SHP77 (cell line): ENCODE results near the gene LILRA5.
"Not testable (repeated sequence)": the region's sequence is repeated elsewhere in the genome, so short reads cannot be mapped to it uniquely, and the experiment has no call there.

Experiments
- DNase-seq, 2 experiments: peaks; one replicate each; lab custom pipeline; 2025; lab: John Stamatoyannopoulos, UW

LILRA5 gene

DNA sequence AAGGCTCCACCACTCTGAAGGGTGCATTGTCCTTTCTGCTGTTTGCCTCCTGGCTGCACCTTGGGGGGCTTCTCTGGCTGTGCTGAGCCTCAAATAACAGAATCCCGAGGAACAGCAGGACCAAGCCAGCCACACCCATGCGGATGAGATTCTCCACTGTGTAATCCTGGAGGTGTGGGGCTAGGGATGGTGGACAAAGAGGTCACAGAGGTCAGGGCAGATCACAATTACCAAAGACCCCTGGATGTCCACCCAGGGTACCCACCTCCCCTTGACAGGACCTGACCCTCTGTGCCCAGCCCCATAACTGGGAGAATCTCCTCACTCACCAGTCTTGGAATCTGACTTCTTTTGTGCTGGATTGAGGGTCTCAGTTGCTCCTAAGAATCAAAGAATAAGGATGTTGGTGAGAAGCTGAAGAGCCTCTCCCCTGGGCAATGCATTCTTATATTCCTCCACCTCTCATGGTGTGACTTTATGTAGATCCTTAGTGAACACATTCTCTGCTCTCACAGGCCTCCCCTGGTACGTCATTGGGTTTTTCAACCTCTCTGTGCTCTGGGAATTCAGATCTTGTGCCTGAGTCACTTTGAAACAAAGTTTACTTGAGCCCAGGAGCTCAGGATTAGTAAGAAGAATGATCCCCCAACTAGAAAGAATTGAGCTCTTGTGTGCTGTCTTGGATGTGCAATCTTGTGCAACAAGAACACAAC lies 20.8 kb upstream of the LILRA5 start:
- no peak for DNase-seq

DNA sequence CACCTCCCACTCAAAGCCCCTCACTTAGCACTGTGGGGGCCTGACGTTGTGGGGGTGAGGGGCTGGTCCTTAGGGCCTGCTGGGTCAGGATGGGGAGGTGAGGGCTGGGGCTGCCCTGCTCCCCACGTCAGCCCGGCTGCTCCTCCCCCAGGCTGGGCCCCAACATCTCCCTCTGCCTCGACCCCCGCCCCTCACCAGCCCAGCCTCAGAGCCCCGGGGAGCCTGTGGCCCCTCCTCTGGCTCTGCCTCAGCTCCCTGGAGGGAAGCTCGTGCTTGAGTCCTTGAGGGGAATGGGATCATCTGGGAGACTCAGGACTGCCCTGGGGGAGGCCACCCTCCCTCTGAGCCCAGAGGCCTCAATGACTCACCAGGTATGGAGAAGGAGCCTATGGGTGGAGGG lies 19.2 kb upstream of the LILRA5 start:
- no peak for DNase-seq

DNA sequence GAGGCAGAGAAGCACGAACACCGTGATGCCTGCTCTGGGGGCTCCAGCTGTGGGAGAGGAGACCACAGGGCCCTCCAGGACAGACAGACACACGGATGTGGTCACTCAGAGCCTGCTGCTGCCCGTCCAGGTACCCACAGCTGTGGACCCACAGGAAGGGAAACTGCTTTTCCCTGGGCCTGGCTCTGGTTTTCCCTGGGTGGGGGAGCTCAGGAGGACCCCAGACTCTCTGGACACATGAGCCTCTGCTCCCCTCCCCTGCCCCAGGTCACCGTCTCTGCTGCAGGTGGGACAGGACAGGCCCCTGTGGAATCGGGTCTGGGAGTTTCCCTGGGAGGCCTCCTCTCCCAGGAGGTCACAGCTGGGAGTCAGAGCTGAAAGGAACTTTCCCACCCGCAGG lies 18.7 kb upstream of the LILRA5 start:
- no peak for DNase-seq

DNA sequence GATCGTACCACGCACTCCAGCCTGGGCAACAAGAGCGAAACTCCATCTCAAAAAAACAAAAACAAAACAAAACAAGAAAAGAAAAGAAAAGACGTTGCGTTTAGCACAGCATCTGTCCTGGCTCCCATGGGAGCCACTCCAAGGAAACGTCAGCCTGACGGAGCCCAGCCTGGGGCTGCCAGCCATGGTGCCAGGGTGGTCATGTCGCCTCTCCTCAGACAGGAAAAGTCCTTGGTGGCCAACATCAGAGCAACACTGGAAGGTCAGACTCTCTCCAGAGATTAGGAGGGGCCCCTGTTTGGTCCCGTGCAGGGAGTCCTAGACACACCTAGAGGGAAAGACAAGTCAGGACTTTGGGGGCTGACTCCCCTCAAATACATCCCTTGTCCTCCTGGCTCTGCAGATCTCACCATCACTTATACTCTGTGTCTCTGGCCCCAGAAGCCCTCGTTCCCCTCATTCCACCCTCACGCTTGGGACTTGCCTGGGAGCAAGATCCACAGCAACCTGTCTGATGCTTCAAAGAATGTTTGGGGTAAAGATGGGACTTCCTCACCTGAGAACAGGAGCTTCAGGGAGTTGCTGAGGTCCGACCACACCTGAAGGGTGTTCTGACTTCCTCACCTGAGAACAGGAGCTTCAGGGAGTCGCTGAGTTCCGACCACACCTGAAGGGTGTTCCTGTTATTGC lies 16.7 kb upstream of the LILRA5 start:
- DNase-seq, result no peak

DNA sequence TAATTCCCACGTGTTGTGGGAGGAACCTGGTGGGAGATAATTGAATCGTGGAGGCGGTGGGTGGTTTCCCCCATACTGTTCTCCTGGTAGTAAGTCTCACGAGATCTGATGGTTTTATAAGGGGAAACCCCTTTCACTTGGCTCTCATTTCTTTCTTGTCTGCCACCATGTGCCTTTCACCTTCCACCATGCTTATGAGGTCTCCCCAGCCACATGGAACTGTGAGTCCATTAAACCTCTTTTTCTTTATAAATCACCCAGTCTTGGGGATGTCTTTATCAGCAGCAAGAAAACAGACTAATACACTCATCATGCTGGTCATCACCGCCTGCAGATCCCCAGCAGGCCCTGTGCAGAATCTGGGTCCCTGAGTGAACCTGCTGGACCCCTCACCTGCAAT lies 15.8 kb upstream of the LILRA5 start:
- DNase-seq, result not testable (repeated sequence)

DNA sequence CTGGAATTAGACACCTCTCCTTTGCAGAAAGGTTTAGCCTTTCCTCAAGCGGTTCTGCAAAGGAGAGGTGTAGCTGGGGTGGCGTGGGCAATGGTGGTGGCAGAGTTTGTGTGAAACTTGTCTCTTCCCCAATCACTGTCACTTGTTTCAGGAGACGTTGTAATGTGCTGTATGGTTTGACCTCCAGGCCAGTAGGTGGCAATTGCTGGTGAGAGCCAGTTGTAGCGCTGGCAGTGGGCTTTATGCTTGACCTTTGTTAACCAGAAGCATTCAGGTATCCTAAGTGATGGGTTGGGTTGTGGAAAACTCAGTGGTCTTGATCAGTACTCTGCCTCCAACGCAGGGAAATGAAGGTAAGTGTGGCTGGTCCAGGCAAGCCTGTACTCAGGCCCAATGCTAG lies 12.7 kb upstream of the LILRA5 start:
- no peak for DNase-seq

DNA sequence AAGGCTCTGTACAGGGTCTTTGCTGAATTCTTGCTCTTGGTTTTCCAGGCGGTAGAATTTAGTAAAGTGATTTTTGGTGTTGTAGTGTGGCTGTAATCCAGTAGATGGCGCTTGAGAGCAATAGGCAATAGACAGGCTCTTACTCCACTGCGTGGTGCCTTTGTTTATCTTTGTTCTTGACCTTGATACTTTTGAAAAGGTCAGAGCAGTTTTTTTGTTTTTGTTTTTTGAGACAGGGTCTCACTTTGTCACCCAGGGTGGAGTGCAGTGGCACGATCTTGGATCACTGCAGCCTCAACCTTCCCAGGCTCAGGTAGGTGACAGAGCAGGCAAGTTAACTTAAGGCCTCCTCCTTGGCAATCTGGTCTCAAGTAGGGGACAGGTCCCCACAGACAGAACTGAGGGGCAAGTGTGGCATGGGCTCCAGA lies 12.2 kb upstream of the LILRA5 start:
- DNase-seq, result peak in 1 of 2 experiments; percentile 13

DNA sequence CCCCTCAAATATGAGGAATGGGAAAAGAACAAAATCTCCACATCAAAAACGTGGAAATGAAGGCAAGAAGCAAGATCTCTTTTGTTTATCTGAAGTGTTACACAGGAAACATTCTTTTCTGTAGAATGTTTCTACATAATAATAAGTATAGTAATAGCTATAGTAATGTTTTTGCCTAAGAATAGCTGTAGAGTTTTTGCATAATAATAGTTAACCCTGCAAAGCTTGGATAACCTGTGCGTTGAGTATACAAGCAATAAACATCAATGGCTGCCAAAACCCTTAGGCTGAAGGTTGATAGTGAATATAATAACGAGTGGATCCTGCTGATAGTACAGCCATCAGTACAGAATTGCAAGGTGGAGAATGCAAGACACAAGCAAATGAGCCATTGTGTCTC lies 11.1 kb upstream of the LILRA5 start:
- no peak for DNase-seq

DNA sequence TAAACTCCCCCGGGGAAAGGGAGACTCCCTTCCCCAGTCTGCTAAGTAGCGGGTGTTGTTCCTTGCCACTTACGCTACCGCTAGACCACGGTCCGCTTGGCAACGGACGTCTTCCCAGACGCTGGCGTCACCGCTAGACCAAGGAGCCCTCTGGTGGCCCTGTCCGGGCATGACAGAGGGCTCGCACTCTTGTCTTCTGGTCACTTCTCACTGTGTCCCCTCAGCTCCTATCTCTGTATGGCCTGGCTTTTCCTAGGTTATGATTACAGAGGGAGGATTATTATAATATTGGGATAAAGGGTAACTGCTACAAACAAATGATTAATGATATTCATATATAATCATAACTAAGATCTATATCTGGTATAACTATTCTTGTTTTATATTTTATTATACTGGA lies 10.0 kb upstream of the LILRA5 start:
- DNase-seq, result not testable (repeated sequence)

DNA sequence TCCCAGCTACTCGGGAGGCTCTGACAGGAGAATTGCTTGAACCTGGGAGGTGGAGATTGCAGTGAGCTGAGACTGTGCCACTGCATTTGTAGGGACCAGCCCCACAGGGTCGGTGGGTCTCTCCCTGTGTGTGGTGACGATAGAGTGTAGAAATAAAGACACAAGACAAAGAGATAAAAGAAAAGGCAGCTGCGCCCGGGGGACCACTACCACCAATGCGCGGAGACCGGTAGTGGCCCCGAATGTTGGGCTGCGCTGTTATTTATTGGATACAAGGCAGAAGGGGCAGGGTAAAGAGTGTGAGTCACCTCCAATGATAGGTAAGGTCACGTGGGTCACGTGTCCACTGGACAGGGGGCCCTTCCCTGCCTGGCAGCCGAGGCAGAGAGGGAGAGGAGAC lies 9.3 kb upstream of the LILRA5 start:
- DNase-seq, result not testable (repeated sequence)

DNA sequence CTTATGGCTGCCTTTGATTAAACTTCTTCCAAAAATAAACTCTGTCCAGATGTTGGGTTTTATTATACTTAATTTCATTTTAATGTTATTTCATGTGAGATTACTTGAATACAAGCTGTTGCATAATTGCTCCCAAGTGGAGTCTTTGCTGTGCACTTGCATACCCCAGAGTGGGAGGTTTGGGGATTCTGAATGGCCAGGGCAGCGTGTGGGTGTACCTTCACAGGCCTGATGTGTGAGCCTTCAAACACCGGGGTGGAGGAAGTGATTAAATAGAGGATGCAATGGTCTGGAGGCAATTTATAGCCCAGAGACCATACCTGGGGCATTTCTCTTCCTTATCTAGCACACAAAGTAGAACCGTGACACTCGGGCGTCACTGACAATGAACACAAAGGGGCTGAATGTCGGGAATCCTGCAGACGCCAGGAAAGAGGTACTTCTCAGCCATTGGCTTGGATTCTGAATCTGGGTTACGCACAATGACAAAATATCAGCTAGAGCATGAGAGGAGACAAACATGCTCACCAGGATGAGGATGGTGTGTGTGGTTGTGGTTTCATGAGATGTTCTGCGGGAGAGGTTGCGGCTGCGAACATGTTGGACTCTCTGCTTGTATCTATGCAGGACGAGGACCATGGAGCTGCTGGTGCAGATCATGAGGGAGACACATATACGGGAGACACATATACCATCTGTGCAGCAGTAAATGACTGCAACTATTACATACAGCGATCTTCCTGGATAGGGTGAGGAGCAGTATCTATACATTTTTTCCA lies 7.1 kb upstream of the LILRA5 start:
- no peak for DNase-seq

DNA sequence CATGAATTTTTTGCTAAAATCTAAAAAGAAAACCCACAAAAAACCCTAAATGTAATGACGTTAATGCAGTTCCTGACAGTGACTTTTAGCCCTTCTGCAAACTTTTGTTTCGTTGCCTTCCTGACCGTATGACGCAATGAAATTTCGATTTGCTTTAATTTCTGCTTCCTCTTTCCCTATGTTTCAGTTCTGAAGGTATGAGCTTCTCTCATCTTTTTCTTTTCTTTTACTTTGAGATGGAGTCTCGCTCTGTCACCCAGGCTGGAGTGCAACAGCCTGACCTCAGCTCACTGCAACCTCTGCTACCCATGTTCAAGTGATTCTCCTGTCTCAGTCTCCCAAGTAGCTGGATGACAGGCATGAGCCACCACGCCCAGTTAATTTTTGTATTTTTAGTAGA lies 6.1 kb upstream of the LILRA5 start:
- no peak for DNase-seq

DNA sequence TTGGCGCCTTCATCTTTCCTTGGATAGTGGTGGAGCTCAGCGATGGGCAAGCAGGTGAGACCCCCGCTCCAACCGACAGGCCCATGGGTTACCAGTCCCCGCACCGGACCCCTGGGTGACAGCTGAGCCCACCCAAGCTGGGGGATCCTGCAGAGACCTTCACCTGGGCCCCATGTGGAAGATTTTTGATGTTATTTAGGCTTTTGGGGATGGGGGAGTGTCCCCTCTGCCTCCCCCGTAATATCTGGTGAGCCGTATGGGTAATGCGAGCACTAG lies 4.9 kb upstream of the LILRA5 start:
- DNase-seq, result no peak

DNA sequence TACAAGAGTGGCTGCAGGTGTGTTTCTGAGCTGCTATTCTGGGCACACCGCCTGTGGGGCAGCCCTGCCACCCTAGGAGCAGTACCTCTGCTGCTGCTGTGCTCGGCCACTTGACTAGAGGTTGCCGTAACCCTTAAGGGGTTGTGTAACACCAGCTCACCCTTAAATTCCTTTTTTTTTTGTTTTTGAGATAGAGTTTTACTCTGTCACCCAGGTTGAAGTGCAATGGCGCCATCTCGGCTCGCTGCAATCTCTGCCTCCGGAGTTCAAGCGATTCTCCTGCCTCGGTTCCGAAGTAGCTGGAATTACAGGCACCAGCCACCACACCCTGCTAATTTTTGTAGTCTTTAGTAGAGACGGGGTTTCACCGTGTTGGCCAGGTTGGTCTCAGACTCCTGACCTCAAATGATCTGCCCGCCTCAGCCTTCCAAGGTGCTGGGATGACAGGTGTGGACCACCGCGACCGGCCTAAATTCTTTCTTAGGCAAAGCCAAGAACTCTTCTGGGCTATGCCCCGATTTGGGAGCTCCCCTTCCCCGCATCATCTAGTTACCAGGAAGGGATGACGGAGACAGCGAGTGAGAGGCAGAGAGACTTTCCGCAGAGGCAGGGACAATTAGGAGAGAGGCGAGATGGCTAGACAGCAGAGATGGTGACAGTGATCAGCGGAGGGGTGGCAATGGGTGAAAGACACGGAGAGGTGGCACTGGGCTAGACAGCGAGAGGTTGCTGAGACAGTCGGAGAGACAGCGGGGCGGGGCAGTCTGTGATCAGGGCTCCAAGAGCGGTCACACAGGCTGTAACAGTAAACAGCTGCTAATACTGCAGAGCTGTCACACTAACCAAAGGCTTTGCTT lies 4.4 kb upstream of the LILRA5 start:
- DNase-seq, result no peak

DNA sequence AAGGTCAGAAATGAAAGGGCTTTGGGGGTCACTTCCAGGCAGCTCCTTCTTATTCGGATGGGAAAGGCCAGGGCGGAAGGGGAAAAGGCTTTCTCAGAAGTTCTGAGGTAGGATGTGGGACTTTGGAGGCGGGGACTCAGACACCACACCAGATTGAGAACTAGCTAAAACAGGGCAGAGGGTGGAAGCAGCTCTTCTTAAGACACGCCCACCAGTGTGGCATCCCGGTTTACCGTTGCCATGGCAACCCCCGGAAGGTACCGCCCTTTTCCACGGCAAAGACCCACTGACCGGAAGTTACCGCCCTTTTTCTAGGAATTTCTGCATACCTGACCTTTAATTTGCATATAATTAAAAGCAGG lies 3.8 kb upstream of the LILRA5 start:
- DNase-seq, result no peak

DNA sequence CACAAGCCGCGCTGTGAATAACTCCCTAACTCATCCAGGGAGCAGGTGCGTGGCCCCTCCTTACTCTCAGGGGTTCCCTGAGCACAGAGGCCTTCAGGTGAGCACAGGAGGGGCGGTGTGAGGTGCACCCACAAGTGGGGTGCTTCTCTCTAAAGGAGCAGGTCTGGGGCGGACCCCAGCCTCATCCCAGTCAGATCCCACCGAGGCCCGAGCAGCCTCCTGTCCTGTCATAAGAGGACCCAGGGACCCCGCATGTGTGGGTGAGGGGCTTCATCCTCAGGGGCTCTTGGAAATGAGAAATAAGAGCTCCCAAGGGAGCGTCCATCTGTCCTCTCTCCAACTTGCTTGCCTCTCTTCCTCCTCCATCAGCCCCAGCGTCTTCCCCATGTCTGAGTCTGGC lies 3.0 kb upstream of the LILRA5 start:
- DNase-seq, result no peak

DNA sequence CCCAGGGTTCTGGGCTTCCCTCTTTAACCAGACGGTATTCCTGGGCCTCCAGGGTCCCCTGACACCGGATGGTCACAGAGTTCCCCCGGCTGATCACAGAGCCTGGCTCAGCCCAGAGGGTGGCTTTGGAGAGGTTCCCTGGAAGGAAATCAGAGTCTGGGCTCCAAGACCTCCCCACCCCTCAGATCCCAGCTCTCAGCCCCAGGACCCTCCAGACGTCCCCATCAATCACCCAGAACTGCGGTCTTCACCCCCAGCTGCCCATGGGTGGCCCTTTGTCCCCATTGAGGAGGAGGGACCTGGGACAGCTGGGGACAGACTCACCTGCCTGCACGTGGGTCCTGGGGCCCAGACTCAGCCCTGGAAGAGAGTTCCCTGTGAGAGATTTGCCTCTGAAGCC lies 955 bp downstream of the LILRA5 start:
- no peak for DNase-seq

DNA sequence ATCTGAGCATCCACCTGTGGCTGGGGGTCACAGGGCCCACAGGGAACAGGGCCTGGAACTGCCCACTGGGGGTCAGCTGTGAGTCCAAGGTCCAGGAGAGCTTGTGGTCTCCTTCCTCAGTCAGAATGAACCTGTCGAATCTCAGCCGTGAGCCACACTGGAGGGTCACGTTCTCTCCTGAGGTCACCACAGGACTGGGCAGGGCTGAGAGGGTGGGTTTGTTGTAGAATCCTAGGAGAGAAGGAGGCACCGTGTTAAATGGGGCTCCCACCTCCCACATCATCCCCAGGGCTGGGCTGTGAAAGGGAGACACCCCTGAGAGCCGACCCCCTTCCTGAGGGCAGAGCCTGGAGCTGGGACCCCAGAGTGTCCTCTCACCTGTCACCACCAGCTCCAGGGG lies 1.5 kb downstream of the LILRA5 start:
- no peak for DNase-seq

DNA sequence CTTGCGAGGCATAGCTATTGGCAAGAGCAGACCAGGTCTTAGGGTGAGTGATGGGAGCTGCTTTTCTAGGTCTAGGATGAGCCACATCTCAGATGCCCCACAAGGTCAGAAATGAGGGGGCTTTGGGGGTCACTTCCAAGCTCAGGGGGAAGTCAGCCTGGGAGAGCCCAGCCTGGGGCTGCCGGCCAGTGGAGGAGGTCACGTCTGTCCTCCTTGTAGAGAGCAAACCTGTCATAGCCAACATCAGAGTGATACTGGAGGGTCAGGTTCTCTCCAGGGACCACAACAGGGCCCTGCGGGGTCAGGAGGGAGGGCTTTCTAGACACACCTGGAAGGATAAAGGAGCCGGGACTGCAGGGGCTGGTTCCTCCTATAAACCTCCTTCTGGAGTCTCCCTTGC lies 2.4 kb downstream of the LILRA5 start:
- DNase-seq, result no peak

DNA sequence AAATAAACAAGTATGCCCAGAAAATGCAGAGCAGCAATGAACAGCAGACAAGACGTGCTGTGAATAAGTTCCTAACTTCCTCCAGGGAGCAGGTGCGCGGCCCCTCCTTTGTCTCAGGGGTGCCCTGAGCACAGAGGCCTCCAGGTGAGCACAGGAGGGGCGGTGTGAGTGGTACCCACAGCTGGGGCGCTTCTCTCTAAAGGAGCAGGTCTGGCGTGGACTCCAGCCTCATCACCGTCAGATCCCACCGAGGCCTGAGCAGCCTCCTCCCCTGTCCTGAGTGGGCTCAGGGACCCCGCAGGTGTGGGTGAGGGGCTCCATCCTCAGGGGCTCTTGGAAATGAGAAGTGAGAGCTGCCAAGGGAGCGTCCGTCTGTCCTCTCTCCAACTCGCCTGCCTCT lies 3.2 kb downstream of the LILRA5 start:
- no peak for DNase-seq

DNA sequence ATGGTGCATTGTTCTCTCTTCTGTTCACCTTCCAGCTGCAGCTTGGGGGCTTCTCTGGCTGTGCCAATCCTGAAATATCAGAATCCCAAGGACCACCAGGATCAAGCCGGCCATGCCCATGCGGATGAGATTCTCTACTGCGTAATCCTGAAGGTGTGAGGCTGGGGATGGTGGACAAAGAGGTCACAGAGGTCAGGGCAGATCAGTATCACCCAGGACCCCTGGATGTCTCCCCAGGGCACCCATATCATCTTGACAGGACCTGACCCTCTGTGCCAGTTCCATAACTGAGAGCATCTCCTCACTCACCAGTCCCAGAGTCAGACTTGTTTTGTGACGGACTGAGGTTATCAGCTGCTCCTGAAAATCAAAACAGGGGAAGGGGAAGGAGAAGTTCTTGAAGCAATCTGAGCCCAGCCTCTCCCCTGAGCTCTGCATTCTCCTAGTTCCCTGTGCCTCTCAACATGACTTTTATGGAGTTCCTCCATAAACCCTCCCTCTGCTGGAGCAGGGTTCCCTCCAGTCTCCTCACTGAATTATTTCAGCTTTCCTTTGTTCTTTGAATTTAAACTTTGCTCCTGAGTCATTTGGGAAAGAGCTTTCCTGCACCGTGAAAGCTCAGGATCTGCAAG lies 5.5 kb downstream of the LILRA5 start:
- DNase-seq, result no peak

DNA sequence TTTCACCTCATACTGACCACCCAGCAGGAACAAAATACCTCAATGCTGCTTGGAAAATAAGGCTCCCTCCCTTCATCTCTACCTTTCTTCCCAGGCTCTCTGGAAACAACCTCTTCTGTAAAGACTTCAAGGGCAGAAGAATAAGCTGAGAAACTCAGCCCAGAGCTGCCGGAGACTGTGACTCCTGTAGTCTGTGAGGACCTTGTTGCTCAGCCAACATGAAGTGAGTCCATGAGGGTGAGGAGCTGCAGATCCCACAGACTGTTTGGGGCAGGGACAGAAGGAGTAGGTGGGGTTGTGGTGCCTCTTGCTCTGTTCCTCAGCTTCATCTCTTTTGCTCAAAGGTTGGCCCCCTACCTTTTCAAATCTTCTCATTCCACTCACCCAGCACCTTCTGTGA lies 7.8 kb downstream of the LILRA5 start:
- DNase-seq, result no peak
